NCI-H2029 treated with DMSO at 0.1 percent for 48 hours (cell line): ENCODE data around the gene BPIFA2.
"Not testable (repeated sequence)": the region's sequence is repeated elsewhere in the genome, so short reads cannot be mapped to it uniquely, and the experiment has no call there.

Source experiments
- DNase-seq: peaks from one replicate; lab custom pipeline; 2025; lab: John Stamatoyannopoulos, UW

Gene BPIFA2

DNA sequence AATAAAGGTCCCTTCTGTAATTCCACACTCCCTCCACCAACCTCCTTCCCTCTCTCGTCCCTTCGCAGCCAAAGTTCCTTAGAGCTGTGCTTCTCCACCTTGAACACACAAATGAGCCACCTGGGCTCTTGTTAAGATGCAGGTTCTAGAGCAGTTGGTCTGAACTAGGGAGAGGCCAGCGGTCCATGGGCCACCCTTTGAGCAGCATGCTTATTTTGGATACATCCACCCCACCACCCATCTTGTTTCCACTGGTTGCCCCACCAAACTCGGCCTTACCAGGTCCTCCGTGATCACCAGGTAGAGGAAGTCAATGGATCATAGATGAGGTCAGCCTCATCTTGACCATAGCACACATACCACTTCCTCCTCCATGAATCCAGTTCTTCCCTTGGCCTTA is 7.3 kb upstream of the BPIFA2 start:
- DNase-seq = no peak

DNA sequence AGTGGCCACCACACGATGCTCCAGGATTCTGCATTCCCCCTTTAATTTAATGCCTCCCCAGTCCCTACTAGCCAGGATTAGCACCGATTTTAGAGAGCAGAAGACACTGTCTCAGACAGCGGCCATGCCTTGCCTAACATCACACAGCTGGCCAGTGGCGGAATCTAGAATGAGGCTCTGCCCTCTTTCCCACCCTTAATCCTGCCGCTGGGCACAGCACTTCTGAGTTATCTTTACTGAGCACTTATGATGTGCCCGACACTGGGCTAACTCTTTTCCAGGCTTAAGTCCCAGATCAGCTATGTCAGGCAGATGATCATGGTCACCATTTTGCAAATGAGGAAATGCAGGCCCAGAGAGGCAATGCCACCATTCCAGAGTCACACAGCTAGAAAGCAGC is 5.6 kb upstream of the BPIFA2 start:
- no peak for DNase-seq

DNA sequence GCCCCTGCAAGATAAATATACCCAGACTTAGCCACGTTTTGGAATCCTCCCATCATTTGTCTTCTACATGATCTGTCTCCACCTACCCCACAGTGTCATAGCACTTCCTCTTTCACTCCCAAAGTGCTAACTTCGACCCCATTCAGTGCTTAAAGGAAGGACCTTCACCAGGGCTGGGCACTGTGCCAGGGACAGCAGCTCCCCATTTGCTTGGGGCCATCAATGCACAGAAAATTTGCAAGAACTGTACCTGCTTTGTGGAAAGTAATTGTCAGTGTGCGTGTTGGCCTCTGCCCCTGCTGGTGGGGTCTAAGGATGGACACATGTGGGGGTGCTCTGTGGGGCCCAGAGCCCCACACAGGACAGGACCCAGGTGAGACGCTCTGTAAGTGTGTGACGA is 5.2 kb upstream of the BPIFA2 start:
- DNase-seq = no peak

DNA sequence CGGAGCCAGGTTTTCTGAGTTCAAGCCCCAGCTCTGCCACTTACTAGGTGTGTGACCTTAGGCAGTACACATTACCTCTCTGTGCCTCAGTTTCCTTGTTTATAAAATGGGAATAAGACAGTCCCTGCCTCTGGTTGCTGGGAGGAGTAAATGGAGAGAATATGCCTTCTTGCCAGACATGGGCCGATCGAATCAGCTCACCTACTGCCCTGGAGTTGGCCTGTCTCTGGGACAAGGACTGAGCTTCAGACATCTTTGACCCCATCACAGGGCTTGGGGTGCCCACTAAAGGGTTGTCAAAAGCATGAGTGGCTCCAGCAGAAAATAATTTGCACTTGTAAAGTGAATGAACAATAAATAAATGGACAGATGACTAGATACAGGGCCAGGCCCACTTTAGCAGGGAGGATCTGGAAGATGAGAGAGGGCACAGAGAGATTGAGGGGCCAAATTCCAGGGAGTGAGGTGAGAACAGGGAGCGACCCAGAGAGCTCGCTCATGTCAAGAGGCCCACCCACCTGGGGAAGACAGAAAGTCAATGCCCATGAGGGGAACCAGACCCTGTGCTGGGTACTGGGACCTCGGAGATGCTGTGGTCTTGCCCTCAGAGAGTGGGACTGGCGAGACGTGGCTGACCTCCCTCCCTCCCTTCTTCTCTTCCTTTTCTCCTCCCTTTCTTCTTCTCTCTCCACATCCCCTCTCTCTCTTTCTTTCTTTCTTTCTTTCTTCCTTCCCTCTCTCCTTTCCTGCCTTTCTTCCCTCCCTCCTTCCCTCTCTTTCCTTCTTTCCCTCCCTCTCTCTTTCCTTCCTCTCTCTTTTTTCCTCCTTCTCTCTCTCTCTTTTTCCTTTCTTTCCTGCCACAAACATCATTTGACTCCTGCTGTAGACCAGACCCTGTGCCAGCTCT is 3.9 kb upstream of the BPIFA2 start:
- no peak for DNase-seq

DNA sequence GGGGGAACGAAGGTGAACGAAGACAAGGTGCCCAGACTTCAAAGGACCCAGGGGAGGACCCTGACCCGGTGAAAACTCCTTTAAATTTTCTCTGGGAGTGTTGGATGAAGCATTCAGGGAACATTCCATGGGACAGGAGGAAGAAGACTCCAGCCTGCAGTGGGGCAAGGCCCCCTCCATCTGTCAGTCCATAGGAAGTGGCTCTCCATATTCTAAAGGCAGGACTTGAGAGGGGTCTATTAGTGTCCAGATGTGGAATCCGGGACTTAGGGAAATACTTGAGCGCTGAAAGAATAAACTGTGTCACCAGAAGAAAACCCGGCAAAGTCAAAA is 3.2 kb upstream of the BPIFA2 start:
- no peak for DNase-seq

DNA sequence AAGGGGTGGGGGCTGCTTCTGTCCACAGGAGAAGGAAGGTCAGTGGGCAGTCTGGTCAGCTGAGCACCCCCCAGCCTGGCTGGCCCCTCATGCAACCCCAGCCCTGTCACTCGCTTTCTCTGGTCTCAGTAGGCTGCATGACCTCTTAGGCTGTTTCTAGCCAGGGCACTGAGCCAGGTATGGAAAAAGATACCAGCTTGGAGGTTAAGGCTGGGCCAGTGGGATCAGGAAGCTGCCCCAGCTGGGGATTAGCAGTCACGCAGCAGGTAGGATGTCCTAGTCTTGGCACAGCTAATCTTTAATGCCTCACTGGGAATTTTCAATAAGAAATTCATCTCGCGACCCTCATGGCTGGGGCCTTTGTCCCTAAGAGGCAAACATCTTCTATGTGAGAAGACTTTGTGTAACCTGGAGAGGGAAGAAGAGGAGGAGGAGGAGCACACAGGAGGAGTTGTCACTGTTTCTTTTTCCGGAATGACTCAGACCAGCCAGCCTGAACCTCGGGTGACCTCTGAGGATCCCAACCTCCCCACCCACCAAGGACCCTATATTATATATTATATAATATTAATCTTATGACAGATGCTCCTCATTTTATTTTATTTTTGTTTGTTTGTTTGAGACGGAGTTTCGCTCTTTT is 2.4 kb upstream of the BPIFA2 start:
- DNase-seq = no peak

DNA sequence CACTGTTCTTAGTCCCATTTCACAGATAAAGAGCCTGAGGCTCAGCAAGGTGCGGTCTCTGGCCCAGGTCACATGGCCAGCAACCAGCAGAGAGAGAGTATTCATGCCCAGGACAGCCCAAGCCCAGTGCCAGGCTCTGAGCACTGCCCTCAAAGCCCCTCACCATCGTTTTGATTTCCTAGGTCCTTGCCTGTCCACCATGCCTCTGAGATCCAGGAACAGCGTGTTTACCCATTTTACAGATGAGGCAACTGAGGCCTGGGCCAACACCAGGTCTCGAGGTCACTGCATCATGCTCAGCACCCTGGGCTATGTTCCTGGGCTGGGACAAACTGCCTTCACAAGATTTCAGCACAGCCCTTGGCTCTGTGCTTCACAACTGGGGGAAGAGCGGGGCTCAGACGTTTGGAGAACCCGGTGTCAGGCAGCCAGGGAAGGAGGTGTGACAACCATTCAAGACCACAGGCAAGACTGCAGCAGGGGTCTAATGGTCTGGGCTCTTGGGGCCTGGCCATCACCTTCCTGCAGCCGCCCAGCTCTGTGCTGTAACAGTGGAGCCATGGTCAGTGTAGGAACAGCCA is 1.3 kb upstream of the BPIFA2 start:
- no peak for DNase-seq

DNA sequence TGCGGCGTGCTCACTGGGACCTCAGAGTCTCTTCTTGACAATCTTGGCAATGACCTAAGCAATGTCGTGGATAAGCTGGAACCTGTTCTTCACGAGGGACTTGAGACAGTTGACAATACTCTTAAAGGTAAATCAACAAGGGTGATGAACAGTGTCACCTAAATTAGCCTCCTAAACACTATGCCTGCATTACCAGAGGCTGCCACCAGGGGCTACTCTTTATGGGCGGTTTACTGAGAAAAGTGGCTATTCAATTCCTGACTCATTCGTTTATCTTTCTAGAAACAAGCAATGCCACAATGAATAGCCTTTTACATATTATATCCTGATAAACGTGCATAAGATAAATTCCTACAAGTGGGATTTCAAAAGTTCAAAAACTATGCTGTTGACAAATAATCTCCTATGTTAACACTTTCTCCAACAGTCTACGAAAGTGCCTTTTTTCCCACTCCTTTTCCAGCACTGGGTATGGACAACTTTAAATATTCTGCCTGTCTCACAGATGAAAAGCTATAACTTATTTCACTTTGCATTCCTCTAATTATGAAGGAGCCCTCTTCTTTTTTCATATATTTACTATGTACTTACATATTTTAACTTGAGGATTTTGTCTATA is 1.3 kb downstream of the BPIFA2 start:
- DNase-seq = no peak

DNA sequence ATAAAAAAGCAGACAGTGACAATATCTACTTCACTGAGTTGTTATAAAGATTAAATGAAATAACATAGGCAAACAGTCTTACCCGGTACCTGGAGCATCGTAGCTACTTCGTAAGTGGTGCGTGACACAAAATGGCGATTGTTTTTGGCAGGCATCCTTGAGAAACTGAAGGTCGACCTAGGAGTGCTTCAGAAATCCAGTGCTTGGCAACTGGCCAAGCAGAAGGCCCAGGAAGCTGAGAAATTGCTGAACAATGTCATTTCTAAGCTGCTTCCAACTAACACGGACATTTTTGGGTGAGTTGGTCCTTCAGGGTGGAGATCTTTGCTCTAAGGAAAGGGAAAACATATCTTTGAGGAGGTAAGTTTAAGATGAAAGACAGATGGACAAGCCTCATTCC is 4.8 kb downstream of the BPIFA2 start:
- DNase-seq = peak; percentile 61

DNA sequence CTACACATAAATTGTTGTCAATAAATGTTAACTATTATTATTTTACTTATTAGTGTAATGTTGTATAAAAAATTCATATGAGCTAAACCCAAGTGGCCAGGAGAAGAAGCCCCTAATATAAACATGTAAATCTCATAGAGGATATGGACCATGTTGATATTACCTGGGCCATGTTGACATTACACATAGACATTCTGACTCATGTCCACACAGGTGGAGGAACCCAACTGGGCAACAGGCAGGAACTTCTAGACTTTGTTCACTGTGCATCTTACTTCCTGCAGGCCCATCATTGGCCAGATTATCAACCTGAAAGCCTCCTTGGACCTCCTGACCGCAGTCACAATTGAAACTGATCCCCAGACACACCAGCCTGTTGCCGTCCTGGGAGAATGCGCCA is 7.2 kb downstream of the BPIFA2 start:
- DNase-seq = no peak

DNA sequence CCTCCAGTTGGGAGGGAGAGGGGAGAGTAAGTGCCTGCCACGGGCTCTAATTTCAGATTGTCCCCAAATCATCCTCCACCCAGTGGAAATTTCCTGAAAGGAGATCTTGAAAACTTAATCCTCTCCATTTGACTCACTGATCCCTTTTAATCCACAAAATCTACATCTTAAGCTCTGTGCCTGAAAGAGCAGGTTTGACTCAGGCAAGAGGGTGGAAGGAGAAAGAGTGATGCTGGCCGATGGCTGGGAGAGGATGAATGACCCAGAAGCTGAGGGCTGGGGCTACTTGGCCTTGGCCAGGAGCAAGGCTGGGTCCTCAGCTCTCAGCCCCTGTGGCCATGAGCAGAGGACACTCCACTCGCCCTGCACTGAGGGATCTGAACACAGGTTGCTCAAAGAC is 8.1 kb downstream of the BPIFA2 start:
- no peak for DNase-seq

DNA sequence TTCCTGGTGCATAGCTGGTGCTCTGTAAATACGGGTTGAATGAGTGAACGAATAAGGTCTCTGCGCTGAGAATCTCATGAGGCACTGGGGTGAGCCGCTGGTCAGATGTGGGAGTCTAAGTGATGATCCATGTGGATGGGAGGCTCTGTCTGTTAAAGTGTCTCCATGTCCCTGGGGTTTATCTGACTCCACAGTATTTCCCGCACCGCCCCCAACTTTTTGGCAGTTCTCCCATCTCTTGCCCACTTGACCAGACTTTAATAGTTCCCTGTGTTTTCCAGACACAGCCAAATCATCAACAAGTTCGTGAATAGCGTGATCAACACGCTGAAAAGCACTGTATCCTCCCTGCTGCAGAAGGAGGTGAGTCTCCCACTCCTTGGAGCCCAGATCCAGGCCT is 9.9 kb downstream of the BPIFA2 start:
- DNase-seq = no peak

DNA sequence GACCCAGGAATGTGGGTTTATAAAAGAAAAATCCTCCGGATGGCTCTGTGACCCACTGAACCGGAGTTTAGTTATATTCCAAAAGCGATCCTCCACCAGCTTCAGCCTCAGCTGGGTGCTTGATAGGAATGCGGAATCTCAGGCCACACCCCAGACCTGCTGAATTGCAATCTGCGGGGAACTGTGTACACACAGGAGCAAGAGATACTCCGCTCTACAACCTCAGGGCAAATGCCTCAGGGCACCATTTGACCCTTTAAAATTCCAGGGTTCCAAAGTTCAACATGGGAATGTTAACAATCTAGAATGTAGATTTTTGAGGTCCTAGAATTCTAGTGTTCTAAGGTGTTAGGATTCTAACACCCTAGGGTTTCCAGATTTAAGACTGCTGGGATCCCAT is 10.8 kb downstream of the BPIFA2 start:
- DNase-seq = no peak

DNA sequence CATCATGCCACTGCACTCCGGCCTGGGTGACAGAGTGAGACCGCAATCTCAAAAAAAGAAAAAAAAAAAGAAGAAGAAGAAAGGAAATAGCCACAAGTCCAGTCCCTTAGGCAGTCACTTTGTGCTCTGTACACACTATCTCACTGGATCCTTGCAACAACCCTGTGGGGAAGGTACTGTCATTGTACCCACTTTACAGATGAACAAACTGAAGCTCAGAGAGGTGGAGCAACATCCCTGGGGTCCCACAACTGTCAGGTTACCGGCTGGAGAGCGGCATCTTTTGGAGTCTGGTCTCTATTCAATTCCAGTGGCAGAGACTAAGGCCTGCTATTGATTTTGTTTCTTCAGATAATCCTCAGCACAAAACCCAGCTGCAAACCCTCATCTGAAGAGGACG is 12.2 kb downstream of the BPIFA2 start:
- DNase-seq = no peak

DNA sequence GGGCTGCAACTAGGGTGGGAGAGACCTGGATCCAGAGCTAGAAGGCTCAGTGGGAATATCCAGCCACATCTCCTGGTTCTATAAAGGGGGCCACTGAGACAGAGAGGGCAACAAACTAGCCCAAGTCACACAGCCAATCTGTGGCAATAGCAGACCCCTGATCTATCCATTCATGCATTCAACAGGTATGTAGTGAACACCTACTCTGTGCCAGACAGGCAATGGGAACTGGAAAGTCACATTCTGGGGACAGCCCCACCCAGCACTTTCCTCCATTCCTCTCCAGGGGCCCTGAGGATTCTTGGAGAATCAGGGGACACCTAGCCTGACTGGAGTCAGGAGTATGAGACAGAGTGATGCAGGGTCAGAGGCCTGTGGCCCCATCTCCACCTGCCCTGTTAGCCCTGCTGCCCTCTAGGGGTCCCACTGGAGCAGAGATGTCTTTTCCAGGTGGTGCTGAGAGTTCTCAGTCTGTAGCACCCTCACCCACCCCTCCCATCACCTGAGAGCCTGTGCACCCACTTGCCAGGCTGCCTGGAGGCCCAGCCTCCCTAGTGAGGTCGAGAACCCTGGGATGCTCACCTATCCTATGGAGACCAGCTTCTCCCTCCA is 13.6 kb downstream of the BPIFA2 start:
- no peak for DNase-seq

DNA sequence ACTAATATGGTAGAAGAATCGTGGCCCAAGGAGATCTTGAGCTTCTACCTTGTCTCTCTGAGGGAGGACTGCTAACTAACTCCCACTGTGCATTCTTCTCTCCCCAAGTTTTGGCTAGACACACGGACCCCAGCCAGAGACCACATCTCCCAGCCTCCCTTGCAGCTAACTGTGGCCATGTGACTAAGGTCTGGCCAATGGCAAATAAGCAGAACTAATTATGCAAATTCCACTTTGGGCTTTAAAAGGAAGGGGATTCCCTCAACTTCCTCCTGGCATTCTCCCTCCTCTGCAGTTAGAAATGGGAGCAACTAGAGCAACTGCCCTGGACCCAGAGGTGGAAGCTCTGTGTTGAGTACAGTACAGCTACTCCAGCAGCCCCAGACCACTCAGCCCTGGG is 15.4 kb downstream of the BPIFA2 start:
- no peak for DNase-seq

DNA sequence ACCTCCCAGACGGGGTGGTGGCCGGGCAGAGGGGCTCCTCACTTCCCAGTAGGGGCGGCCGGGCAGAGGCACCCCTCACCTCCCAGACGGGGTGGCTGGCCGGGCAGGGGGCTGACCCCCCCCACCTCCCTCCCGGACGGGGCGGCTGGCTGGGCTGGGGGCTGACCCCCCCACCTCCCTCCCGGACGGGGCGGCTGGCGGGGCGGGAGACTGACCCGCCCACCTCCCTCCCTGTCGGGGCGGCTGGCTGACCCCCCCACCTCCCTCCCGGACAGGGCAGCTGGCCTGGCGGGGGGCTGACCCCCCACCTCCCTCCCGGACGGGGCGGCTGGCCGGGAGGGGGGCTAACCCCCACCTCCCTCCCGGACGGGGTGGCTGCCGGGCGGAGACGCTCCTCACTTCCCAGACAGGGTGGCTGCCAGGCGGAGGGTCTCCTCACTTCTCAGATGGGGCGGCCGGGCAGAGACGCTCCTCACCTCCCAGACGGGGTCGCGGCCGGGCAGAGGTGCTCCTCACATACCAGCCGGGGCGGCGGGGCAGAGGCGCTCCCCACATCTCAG is 17.2 kb downstream of the BPIFA2 start:
- not testable (repeated sequence) for DNase-seq

DNA sequence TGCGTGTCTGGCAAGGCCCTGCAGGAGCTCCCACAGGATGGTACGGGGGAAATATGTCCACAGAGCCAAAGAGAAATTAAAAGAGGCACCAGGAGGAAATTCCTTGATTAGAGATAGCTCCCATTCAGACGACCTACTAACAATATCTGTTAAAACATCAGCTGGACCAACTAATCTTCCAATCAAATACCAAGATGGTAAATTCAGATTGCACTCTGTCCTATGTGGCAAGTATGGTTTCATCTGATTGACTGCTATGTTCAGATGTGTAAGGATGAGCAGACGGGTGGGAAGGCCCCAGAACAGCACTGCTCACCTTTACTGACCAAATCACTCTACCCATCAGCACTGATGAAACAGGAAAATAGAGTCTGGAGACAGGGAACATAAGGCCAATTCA is 19.5 kb downstream of the BPIFA2 start:
- DNase-seq = no peak

DNA sequence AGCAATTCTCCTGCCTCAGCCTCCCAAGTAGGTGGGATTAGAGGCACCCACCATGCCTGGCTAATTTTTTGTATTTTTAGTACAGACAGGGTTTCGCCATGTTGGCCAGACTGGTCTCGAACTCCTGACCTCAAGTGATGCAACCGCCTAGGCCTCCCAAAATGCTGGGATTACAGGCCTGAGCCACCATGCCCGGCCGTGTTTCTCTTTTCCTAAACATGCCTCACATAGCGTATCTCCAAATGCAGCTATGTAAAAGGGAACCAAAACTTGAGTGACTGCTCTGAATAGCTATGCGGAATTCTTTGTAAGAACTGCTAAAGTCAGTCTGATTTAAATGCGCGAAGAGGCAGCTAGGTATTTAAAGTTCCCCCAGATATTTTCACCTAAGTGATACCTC is 20.5 kb downstream of the BPIFA2 start:
- DNase-seq = no peak

DNA sequence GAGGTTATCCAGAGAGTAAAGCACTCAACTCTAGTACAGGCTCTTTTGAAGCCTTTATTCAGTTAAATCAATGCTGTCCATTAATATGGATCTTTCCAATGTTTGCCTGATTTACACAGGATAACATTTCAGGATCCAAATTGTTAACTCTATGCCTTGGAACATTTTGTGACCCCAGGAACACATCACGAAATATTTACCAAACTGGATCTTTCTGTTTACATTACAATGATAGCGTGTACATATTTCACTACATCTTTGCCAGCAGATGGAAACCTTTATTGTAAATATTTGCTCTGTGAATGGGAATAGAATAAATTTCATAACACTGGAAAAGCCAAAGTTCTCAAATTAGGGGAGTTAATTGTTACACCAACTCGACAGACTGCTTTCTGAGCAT is 23.5 kb downstream of the BPIFA2 start:
- DNase-seq = peak; percentile 14

DNA sequence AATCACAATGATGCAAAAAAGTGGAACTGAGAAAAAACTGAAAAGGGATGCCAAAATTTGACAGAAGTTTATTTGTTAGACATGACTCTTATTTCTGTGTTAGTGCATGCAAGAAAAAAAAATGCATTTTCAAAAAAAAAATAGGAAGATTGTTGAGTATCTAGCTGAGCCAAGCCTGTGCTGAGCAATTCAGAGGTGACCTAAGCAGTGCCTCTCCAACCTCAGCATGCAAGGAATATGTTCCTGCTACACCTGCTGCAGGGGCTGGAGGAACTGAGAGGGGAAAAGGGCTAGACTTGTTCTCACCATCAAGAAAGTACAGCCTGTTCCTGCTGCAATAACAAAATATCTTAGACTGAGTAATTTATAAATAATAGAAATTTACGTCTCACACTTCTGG is 24.0 kb downstream of the BPIFA2 start:
- no peak for DNase-seq

DNA sequence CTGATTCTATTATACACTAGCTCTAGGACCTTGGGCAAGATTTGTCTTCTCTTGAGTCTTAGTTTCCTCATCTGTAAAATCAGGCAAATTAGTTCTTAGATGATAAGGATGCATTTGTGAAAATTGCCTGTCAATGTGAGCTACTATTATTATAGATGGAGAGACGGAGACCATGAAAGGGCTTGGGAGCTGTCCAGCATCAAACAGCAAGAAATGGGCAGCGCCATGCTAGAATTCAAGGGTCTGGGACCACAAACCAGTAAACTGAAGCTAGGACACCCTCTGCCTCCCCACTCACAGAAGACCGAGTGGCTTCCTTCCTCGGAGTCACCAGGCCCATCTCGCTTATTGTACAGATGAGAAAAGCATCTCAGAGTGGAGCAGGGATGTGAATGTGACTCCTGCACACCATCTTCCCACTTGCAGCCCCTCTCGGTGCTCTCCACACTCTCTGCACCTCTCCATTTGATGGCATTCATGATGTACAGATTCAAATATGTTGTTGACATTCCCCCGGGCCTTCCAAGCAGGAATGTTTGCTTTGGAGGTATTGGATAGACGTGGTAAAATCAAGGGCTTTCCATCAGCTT is 25.0 kb downstream of the BPIFA2 start:
- no peak for DNase-seq
